WI38 (cell line): ENCODE measurements around the gene TRIM71.

ENCODE experiments used
- H3K4me3 ChIP-seq: 2 replicates; pipeline ENCODE4 v1.5.1; 2011; ENCODE audit warnings: low read depth, mild to moderate bottlenecking, control low read depth, low read length
- TF ChIP-seq, protein P1 (sequence below): IDR thresholded peaks from 2 replicates; pipeline ENCODE4 v1.5.1; 2012; ENCODE audit warnings: low read depth, mild to moderate bottlenecking, control low read depth, low read length

TRIM71 gene

DNA sequence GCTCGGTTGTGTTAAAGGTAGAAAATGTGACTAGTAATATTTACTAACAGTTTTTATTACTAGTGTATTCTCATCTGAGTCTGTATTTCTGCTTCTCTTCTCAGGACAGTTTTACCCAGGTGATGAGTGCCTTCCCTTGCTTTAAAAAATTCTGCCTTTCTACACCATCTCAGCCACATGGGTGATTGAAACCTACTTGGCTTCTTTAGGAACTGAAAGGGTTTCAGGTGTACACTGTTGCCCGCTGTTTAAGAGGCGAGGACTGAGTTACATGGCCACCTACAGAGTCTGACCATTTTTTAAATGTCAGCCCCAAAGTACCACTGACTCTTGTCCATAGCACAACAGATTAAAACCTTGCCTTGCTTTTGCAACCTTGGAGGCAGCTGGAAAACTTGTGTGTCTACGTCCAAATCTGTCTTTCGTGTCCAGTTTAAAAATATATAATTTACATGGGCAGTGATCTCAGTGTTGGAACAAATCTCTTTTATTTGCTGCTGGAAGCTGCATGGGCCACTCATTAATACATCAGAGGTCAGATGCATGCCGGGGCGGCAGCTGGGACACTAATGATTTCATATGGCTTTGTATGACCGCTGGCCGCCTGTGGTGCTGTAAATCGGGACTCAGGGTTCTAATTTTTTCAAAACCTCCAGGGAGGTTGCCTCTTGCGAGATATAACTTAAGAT, 44.6 kb downstream of the TRIM71 start:
- TF ChIP-seq, protein P1, sequence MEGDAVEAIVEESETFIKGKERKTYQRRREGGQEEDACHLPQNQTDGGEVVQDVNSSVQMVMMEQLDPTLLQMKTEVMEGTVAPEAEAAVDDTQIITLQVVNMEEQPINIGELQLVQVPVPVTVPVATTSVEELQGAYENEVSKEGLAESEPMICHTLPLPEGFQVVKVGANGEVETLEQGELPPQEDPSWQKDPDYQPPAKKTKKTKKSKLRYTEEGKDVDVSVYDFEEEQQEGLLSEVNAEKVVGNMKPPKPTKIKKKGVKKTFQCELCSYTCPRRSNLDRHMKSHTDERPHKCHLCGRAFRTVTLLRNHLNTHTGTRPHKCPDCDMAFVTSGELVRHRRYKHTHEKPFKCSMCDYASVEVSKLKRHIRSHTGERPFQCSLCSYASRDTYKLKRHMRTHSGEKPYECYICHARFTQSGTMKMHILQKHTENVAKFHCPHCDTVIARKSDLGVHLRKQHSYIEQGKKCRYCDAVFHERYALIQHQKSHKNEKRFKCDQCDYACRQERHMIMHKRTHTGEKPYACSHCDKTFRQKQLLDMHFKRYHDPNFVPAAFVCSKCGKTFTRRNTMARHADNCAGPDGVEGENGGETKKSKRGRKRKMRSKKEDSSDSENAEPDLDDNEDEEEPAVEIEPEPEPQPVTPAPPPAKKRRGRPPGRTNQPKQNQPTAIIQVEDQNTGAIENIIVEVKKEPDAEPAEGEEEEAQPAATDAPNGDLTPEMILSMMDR, result no peak
- H3K4me3 ChIP-seq, result no peak overlapping the region

DNA sequence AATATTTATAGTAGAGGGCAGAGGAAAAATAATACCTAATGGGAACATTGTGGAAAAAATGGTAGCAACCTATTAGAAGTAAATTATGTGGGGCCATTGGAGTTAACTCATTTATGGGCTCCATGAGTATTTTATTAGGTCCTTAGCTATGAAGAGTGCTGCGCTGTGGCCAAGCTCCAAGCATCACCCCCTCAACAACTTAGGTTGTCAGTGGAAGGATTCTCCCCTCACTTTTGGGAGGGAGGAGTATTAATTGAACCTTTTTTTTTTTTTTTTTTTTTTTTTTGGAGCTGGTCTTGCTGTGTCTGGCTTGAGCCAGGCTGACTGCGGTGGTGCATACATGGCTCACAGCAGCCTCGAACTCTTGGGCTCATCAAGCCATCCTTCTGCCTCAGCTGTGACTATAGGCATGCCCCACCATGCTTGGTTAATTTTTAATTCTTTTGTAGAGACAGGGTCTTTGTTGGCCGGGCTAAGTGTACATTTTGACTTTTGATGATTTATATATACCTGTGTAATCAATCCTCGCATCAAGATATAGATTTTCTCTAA, 45.2 kb downstream of the TRIM71 start:
- TF ChIP-seq, protein P1, result no peak
- no peak overlapping the region for H3K4me3 ChIP-seq

DNA sequence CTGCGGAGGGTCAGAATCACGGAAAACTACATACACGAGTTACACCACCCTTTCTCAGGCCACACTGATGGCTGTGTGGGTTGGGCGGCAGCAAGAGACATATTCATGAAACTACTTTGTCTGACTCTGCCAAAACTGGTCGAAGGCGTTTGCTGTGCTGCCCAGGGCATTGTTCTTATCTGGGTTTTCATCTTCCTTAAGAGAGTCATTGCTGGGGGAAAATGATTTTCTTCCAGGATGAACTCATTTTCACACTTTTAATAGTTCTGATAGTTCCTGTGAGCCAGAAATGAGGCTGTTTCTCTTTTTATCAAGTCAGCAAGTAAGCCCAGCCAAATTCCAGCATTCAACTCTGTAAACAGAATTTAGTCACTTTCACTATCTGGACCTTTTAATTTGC, 47.6 kb downstream of the TRIM71 start:
- H3K4me3 ChIP-seq, result no peak overlapping the region
- TF ChIP-seq, protein P1, result no peak

DNA sequence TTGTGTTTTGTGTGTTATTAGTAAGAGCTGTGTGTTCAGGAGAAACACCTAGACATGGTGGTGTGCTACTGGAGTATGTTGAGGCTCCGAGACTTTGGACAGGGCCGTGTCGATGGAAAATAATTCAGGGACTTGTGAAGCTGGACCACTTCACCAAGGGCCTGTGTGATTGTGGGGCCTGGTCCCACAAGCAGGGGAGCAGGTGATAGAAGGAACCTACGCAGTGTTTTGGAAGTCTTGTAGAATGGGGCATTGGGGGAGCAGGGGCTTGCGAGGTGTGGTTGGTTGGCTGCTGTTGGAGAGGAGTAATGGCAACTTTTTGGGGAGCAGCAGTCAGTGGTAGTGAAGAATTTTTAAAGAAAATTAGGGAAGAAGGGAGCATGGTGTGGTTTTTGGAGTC, 48.7 kb downstream of the TRIM71 start:
- no peak overlapping the region for H3K4me3 ChIP-seq

DNA sequence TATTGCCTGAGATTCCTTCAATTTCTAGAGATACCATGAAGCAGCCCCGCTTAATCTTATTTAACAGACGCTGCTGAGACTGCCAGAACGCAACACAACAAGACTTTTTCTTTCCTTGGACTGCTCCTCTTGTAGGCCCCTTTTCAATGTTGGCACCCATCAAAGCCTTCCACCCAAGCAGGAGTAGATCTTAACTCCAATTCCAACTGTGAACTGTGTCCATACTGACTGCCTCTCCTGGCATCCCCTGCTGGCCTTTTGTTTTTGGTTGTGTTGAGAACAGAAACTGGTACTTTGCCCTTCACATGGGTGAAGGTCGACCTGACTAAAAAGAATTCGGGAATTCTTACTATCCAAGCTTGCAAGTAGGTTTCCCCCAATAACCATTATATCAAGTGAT, 50.2 kb downstream of the TRIM71 start:
- H3K4me3 ChIP-seq, result no peak overlapping the region
- TF ChIP-seq, protein P1, result no peak

More for the DNA sequence above, 48.7 kb downstream of the TRIM71 start:
- TF ChIP-seq, protein P1, result no peak

DNA sequence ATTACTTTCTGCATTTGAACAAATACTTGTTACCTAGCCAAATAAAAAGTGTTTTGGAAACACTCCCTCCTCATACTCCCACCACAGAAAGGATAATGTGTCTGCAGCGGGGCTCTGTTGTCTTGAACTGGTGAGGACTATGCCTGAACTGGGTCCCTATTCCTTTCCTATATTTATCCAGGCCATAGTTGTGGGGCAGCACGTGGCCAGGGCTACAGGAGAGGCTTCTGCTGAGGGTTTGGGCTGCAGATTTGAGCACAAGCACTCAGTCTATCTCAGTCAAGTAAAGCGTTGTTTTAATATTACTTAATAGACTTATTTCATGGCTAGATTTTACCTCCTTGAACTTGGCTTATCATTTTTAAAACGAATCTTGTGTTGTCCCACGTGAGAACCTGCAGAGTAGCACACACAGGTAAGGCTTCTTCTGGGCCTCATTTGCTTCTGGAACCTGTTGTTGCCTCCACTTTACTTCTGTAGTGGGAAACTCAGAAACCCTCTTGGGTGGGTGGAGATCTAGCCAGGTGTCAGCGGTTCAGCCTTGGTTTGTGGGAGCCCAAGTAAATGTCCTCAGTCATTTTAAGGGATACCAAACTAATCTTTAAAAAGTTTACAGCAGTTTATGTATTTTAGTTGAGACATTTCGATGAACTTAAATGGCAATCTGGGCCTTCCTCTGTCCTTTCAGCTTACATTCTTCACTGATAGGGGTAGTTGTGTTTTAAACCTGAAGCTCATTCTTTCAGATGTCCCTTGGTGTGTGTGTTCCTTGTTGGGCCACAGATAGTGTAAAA, 51.1 kb downstream of the TRIM71 start:
- TF ChIP-seq, protein P1, result no peak
- H3K4me3 ChIP-seq, result no peak overlapping the region
